ENCODE measurements around the gene THAP7. TPM values are rescaled to one million over a fixed set of nuclear protein-coding genes. Genes with fewer than 3 reads are reported as not detected.
"Not testable (repeated sequence)": the region's sequence is repeated elsewhere in the genome, so short reads cannot be mapped to it uniquely, and the experiment has no call there.

THAP7 gene
- total RNA-seq, 1 donor from 2014 or later = 25.8 TPM

- DNase-seq (ENCODE audit: low spot score) = peak; percentile 87
Observed at GRCh38 chr22:20979243-20979809, 22.6 kb downstream of the THAP7 start.

- no peak for DNase-seq (ENCODE audit: low spot score)
Observed at GRCh38 chr22:20978419-20978818, 23.5 kb downstream of the THAP7 start.

GRCh38 chr22:20977516-20978170 lies 24.3 kb downstream of the THAP7 start:
- no peak for DNase-seq (ENCODE audit: low spot score)

GRCh38 chr22:20977019-20977418 lies 24.9 kb downstream of the THAP7 start:
- no peak for DNase-seq (ENCODE audit: low spot score)

GRCh38 chr22:20976291-20976877 lies 25.5 kb downstream of the THAP7 start:
- no peak for DNase-seq (ENCODE audit: low spot score)

- no peak for DNase-seq (ENCODE audit: low spot score)
Observed at GRCh38 chr22:20975541-20976290, 26.2 kb downstream of the THAP7 start.

- no peak for DNase-seq (ENCODE audit: low spot score)
Observed at GRCh38 chr22:20974336-20974955, 27.5 kb downstream of the THAP7 start.

- no peak for DNase-seq (ENCODE audit: low spot score)
Observed at GRCh38 chr22:20973634-20974286, 28.2 kb downstream of the THAP7 start.

GRCh38 chr22:20972933-20973577 lies 28.9 kb downstream of the THAP7 start:
- DNase-seq (ENCODE audit: low spot score) = no peak

GRCh38 chr22:20972014-20972694 lies 29.8 kb downstream of the THAP7 start:
- DNase-seq (ENCODE audit: low spot score) = not testable (repeated sequence)

- no peak for DNase-seq (ENCODE audit: low spot score)
Observed at GRCh38 chr22:20970939-20971657, 30.8 kb downstream of the THAP7 start.

GRCh38 chr22:20968281-20968977 lies 33.5 kb downstream of the THAP7 start:
- no peak for DNase-seq (ENCODE audit: low spot score)

- DNase-seq (ENCODE audit: low spot score) = no peak
Observed at GRCh38 chr22:20967697-20968211, 34.2 kb downstream of the THAP7 start.

- no peak for DNase-seq (ENCODE audit: low spot score)
Observed at GRCh38 chr22:20966883-20967696, 34.8 kb downstream of the THAP7 start, which contains the start of gene AIFM3. Gene AIFM3, plus strand, starts transcription at chr22:20967255. Its CDS starts 690 bp downstream, at chr22:20967945.

- no peak for DNase-seq (ENCODE audit: low spot score)
Observed at GRCh38 chr22:20965888-20966855, 35.7 kb downstream of the THAP7 start.

- DNase-seq (ENCODE audit: low spot score) = no peak
Observed at GRCh38 chr22:20965104-20965887, 36.6 kb downstream of the THAP7 start.

Data from ureter (tissue), 1 donor.